Measurements from ENCODE around the gene DIP2A. TPM values are rescaled to one million over a fixed set of nuclear protein-coding genes. Genes with fewer than 3 reads are reported as not detected.

Gene DIP2A
- total and polyA plus RNA-seq, 2 experiments from 2014 or later, result 18.5 to 36.3 TPM

DNA sequence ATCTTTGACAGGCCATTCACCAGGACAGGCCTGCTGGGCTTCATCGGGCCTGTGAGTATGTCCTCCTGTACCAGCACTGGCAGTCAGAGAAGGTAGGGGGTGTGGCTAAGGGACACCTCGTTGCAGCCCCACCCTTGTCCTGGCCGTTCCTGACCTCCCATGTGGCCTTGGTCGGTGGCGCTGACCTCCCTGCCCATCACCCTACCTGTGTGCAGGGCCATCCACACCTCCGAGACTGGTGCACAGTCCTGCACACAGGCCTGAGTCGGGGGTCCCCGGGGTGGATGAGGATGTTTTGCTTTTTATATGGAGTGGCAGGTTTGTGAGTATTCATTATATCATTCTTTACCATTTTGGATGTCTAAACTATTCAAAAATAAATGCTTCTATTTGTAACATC is 87.2 kb downstream of the DIP2A start (continued):
- TF ChIP-seq, protein P1, sequence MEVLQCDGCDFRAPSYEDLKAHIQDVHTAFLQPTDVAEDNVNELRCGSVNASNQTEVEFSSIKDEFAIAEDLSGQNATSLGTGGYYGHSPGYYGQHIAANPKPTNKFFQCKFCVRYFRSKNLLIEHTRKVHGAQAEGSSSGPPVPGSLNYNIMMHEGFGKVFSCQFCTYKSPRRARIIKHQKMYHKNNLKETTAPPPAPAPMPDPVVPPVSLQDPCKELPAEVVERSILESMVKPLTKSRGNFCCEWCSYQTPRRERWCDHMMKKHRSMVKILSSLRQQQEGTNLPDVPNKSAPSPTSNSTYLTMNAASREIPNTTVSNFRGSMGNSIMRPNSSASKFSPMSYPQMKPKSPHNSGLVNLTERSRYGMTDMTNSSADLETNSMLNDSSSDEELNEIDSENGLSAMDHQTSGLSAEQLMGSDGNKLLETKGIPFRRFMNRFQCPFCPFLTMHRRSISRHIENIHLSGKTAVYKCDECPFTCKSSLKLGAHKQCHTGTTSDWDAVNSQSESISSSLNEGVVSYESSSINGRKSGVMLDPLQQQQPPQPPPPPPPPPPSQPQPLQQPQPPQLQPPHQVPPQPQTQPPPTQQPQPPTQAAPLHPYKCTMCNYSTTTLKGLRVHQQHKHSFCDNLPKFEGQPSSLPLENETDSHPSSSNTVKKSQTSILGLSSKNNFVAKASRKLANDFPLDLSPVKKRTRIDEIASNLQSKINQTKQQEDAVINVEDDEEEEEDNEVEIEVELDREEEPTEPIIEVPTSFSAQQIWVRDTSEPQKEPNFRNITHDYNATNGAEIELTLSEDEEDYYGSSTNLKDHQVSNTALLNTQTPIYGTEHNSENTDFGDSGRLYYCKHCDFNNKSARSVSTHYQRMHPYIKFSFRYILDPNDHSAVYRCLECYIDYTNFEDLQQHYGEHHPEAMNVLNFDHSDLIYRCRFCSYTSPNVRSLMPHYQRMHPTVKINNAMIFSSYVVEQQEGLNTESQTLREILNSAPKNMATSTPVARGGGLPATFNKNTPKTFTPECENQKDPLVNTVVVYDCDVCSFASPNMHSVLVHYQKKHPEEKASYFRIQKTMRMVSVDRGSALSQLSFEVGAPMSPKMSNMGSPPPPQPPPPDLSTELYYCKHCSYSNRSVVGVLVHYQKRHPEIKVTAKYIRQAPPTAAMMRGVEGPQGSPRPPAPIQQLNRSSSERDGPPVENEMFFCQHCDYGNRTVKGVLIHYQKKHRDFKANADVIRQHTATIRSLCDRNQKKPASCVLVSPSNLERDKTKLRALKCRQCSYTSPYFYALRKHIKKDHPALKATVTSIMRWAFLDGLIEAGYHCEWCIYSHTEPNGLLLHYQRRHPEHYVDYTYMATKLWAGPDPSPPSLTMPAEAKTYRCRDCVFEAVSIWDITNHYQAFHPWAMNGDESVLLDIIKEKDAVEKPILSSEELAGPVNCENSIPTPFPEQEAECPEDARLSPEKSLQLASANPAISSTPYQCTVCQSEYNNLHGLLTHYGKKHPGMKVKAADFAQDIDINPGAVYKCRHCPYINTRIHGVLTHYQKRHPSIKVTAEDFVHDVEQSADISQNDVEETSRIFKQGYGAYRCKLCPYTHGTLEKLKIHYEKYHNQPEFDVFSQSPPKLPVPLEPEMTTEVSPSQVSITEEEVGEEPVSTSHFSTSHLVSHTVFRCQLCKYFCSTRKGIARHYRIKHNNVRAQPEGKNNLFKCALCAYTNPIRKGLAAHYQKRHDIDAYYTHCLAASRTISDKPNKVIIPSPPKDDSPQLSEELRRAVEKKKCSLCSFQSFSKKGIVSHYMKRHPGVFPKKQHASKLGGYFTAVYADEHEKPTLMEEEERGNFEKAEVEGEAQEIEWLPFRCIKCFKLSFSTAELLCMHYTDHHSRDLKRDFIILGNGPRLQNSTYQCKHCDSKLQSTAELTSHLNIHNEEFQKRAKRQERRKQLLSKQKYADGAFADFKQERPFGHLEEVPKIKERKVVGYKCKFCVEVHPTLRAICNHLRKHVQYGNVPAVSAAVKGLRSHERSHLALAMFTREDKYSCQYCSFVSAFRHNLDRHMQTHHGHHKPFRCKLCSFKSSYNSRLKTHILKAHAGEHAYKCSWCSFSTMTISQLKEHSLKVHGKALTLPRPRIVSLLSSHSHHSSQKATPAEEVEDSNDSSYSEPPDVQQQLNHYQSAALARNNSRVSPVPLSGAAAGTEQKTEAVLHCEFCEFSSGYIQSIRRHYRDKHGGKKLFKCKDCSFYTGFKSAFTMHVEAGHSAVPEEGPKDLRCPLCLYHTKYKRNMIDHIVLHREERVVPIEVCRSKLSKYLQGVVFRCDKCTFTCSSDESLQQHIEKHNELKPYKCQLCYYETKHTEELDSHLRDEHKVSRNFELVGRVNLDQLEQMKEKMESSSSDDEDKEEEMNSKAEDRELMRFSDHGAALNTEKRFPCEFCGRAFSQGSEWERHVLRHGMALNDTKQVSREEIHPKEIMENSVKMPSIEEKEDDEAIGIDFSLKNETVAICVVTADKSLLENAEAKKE (CRISPR knock-in tag; IDR thresholded peaks at IDR 0.05), result no peak
- no peak for TF ChIP-seq NANOG (IDR thresholded peaks at IDR 0.05; ENCODE audit: borderline replicate concordance)
- TF ChIP-seq POLR2AphosphoS5 (IDR thresholded peaks at IDR 0.05; ENCODE audit: low read depth), result no peak
- TF ChIP-seq STAT1 (IDR thresholded peaks at IDR 0.05; ENCODE audit: unreplicated experiment), result no peak

DNA sequence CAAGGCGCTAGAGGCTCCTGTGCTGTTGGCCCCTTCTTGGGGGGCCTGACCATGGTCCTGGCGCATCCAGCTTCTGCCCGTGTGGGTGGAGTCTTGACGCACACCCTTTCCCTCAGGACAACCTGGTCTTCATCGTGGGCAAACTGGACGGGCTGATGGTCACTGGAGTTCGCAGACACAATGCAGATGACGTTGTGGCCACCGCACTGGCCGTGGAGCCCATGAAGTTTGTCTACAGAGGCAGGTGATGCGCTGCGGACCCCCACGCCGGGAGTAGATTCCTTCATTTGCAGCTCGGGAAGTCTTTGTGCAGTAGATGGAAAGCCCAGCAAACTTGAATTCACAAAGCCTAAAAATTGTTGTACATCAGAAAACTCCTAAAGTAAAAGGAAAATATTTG is 88.1 kb downstream of the DIP2A start:
- H3K27ac Mint-ChIP-seq, result no peak overlapping the region; the same call in 1 of the 2 replicates
- no peaks in the 10 kb centered on the region for H3K4me1 ChIP-seq (ENCODE audit: insufficient read depth)
- no peaks in the 10 kb centered on the region for H3F3A ChIP-seq (replicated peaks; ENCODE audit: low read depth)
- H3K9me3 Mint-ChIP-seq, result no peaks in the 10 kb centered on the region
- H3K4me2 ChIP-seq, result no peak overlapping the region
- H3K27me3 Mint-ChIP-seq (ENCODE audit: insufficient read depth, low read depth, poor library complexity), result no peaks in the 10 kb centered on the region
- H4K20me1 ChIP-seq (replicated peaks; ENCODE audit: insufficient read depth), result no peaks in the 10 kb centered on the region
- H3K9me2 ChIP-seq (ENCODE audit: insufficient read depth), result no peaks in the 10 kb centered on the region
- peaks cover 27% of the 10 kb centered on the region for H3K36me3 Mint-ChIP-seq (ENCODE audit: low read depth)
- H3K4me3 ChIP-seq, result no peak overlapping the region
- no peaks in the 10 kb centered on the region for H3K4me1 Mint-ChIP-seq
- H3K4me3 Mint-ChIP-seq, result no peak overlapping the region
- no peaks in the 10 kb centered on the region for H3K79me2 ChIP-seq (replicated peaks; ENCODE audit: insufficient read depth)
- H3K36me3 ChIP-seq (ENCODE audit: insufficient read depth), result no peaks in the 10 kb centered on the region
- H3K27me3 ChIP-seq (ENCODE audit: insufficient read depth), result no peaks in the 10 kb centered on the region
- H2AFZ ChIP-seq, result no peak overlapping the region
- H3K27ac ChIP-seq (ENCODE audit: low read depth), result no peak overlapping the region
- ATAC-seq (no peak), DNase-seq (ENCODE audit: low spot score) (no peak)
- no peak for TF ChIP-seq STAT1 (IDR thresholded peaks at IDR 0.05; ENCODE audit: unreplicated experiment)
- no peak for TF ChIP-seq EZH2phosphoT487 (IDR thresholded peaks at IDR 0.05; ENCODE audit: unreplicated experiment)
- TF ChIP-seq, protein P2, sequence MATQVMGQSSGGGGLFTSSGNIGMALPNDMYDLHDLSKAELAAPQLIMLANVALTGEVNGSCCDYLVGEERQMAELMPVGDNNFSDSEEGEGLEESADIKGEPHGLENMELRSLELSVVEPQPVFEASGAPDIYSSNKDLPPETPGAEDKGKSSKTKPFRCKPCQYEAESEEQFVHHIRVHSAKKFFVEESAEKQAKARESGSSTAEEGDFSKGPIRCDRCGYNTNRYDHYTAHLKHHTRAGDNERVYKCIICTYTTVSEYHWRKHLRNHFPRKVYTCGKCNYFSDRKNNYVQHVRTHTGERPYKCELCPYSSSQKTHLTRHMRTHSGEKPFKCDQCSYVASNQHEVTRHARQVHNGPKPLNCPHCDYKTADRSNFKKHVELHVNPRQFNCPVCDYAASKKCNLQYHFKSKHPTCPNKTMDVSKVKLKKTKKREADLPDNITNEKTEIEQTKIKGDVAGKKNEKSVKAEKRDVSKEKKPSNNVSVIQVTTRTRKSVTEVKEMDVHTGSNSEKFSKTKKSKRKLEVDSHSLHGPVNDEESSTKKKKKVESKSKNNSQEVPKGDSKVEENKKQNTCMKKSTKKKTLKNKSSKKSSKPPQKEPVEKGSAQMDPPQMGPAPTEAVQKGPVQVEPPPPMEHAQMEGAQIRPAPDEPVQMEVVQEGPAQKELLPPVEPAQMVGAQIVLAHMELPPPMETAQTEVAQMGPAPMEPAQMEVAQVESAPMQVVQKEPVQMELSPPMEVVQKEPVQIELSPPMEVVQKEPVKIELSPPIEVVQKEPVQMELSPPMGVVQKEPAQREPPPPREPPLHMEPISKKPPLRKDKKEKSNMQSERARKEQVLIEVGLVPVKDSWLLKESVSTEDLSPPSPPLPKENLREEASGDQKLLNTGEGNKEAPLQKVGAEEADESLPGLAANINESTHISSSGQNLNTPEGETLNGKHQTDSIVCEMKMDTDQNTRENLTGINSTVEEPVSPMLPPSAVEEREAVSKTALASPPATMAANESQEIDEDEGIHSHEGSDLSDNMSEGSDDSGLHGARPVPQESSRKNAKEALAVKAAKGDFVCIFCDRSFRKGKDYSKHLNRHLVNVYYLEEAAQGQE (IDR thresholded peaks at IDR 0.05; ENCODE audit: unreplicated experiment), result no peak
- TF ChIP-seq, protein P3, sequence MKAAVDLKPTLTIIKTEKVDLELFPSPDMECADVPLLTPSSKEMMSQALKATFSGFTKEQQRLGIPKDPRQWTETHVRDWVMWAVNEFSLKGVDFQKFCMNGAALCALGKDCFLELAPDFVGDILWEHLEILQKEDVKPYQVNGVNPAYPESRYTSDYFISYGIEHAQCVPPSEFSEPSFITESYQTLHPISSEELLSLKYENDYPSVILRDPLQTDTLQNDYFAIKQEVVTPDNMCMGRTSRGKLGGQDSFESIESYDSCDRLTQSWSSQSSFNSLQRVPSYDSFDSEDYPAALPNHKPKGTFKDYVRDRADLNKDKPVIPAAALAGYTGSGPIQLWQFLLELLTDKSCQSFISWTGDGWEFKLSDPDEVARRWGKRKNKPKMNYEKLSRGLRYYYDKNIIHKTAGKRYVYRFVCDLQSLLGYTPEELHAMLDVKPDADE (IDR thresholded peaks at IDR 0.05), result no peak
- no peak for TF ChIP-seq ZNF331 (CRISPR knock-in tag; IDR thresholded peaks at IDR 0.05; ENCODE audit: low read depth)
- TF ChIP-seq JUNB (IDR thresholded peaks at IDR 0.05; ENCODE audit: unreplicated experiment), result no peak
- TF ChIP-seq ZNF114 (CRISPR knock-in tag; IDR thresholded peaks at IDR 0.05), result no peak

Measured in GM23338 (cell line).